NK-92 treated with Interleukin-12 subunit alpha and Interleukin-12 subunit beta, amount 100 ng/mL, for 24 hours (cell line): Measurements from ENCODE around the gene ZNF792.
"Not testable (repeated sequence)": the region's sequence is repeated elsewhere in the genome, so short reads cannot be mapped to it uniquely, and the experiment has no call there.

Experiments used
- DNase-seq: peaks from one replicate; lab custom pipeline; 2025; lab: John Stamatoyannopoulos, UW

Gene ZNF792

GRCh38 chr19:34925278-34925855 is 38.7 kb downstream of the ZNF792 start:
- no peak for DNase-seq

- DNase-seq: not testable (repeated sequence)
Measured at GRCh38 chr19:34920090-34920786, 43.8 kb downstream of the ZNF792 start.

GRCh38 chr19:34918190-34918589 is 45.8 kb downstream of the ZNF792 start:
- no peak for DNase-seq

GRCh38 chr19:34917144-34917543 is 46.9 kb downstream of the ZNF792 start:
- DNase-seq: not testable (repeated sequence)

- DNase-seq: no peak
Measured at GRCh38 chr19:34910770-34911169, 53.3 kb downstream of the ZNF792 start.
